ENCODE measurements around the gene ZNFX1.

The ZNFX1 gene

DNA sequence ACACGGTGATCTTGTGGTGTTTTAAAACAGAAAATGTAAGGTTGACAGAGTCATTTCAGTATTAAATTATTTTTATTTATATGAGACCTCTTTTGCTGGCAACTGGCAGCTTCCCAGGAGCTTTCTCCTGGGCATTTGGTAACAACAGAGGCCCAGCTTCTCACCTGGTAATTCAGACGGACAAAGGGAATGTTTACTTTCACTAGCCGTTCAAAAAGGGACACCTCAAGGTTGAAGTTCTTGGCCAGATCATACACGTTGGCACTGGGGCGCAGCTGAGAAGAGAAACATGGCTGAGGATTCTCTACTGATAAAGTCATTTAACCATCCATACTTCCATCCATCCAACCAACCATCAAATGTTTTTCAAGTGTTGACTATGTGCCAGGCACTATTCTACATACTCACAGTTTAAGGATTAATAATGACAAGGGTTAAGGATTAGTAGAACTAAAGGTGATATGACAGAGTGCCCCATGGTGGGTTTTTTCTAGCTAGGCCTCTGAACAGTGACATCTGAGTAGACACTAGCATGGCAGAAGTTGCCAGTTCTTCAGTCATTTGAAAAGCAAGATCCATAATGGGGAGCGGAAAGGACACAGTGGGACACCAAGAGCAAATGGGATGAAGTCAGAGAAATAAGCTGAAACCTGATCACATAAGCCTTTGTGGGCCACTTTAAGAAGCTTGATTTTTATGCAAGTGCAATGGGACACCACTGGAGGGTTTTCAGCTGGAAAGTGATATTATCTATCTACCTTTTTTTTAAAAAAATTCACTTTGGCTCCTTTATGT lies 25.1 kb downstream of the ZNFX1 start:
- no peak for TF ChIP-seq POLR2AphosphoS5 (IDR thresholded peaks at IDR 0.05; ENCODE audit: low read depth, low read length)
- no peak for TF ChIP-seq TAF1 (IDR thresholded peaks at IDR 0.05; ENCODE audit: borderline replicate concordance, insufficient read depth, low read length)
- no peak for TF ChIP-seq SIN3A (IDR thresholded peaks at IDR 0.05; ENCODE audit: borderline replicate concordance, insufficient read depth, low read length)
- TF ChIP-seq FOXP2 (optimal IDR thresholded peaks at IDR 0.05; ENCODE audit: borderline replicate concordance, extremely low read depth, extremely low read length, insufficient read depth) = no peak
- TF ChIP-seq REST (IDR thresholded peaks at IDR 0.05; ENCODE audit: insufficient read depth in 1 of 2, low read depth in 2 of 2, low read length in 2 of 2) = no peak

- TF ChIP-seq FOXP2 (optimal IDR thresholded peaks at IDR 0.05; ENCODE audit: borderline replicate concordance, extremely low read depth, extremely low read length, insufficient read depth) (no peak), SIN3A (IDR thresholded peaks at IDR 0.05; ENCODE audit: borderline replicate concordance, insufficient read depth, low read length) (no peak), TAF1 (IDR thresholded peaks at IDR 0.05; ENCODE audit: borderline replicate concordance, insufficient read depth, low read length) (no peak), POLR2AphosphoS5 (IDR thresholded peaks at IDR 0.05; ENCODE audit: low read depth, low read length) (no peak), REST (IDR thresholded peaks at IDR 0.05; ENCODE audit: insufficient read depth in 1 of 2, low read depth in 2 of 2, low read length in 2 of 2) (no peak)
Measured at GRCh38 chr20:49248879-49249665, 28.8 kb downstream of the ZNFX1 start.

- TF ChIP-seq FOXP2 (optimal IDR thresholded peaks at IDR 0.05; ENCODE audit: borderline replicate concordance, extremely low read depth, extremely low read length, insufficient read depth) (no peak), REST (IDR thresholded peaks at IDR 0.05; ENCODE audit: insufficient read depth in 1 of 2, low read depth in 2 of 2, low read length in 2 of 2) (no peak), POLR2AphosphoS5 (IDR thresholded peaks at IDR 0.05; ENCODE audit: low read depth, low read length) (no peak), TAF1 (IDR thresholded peaks at IDR 0.05; ENCODE audit: borderline replicate concordance, insufficient read depth, low read length) (no peak), SIN3A (IDR thresholded peaks at IDR 0.05; ENCODE audit: borderline replicate concordance, insufficient read depth, low read length) (no peak)
Measured at GRCh38 chr20:49248301-49248700, 29.6 kb downstream of the ZNFX1 start.

DNA sequence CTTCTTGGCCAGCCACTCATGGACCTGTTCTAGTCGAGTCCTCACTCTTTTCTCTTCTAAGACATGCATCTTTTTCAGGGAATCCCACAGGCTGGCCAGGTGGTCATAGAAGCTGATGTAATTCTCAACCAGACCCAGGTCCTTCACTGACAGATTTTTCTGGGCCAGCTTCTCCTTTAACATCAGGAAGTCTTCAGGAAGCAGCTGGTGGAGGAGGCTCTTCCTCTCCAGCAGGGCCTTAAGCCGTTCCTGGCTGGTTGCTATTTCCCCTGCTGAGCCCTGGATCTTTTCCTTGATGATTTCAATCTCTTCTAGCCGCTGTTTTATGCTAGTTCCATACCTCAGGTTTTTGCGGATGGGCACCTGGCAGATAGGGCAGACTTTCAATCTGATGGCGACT lies 30.1 kb downstream of the ZNFX1 start:
- TF ChIP-seq POLR2AphosphoS5 (IDR thresholded peaks at IDR 0.05; ENCODE audit: low read depth, low read length) (no peak), REST (IDR thresholded peaks at IDR 0.05; ENCODE audit: insufficient read depth in 1 of 2, low read depth in 2 of 2, low read length in 2 of 2) (no peak), FOXP2 (optimal IDR thresholded peaks at IDR 0.05; ENCODE audit: borderline replicate concordance, extremely low read depth, extremely low read length, insufficient read depth) (no peak), TAF1 (IDR thresholded peaks at IDR 0.05; ENCODE audit: borderline replicate concordance, insufficient read depth, low read length) (no peak), SIN3A (IDR thresholded peaks at IDR 0.05; ENCODE audit: borderline replicate concordance, insufficient read depth, low read length) (no peak)

Data from PFSK-1 (cell line).